ENCODE data around the gene GDI2.

DNA sequence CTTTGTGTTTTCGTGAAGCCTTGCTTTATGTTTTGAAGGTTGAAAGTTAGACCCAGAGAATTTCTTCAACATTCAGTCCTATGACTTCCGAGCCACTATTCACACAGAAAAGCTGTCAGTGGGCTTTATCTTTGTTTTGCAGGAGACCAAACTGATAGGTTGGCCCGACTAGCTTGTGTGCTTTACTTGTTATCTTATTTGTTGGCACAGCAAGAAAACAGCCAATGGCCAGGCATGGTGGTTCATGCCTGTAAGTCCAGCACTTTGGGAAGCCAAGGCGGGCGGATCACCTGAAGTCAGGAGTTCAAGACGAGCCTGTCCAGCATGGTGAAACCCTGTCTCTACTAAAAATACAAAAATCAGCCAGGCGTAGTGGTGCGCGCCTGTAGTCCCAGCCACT lies 16.0 kb upstream of the GDI2 start:
- TF ChIP-seq, protein P1, sequence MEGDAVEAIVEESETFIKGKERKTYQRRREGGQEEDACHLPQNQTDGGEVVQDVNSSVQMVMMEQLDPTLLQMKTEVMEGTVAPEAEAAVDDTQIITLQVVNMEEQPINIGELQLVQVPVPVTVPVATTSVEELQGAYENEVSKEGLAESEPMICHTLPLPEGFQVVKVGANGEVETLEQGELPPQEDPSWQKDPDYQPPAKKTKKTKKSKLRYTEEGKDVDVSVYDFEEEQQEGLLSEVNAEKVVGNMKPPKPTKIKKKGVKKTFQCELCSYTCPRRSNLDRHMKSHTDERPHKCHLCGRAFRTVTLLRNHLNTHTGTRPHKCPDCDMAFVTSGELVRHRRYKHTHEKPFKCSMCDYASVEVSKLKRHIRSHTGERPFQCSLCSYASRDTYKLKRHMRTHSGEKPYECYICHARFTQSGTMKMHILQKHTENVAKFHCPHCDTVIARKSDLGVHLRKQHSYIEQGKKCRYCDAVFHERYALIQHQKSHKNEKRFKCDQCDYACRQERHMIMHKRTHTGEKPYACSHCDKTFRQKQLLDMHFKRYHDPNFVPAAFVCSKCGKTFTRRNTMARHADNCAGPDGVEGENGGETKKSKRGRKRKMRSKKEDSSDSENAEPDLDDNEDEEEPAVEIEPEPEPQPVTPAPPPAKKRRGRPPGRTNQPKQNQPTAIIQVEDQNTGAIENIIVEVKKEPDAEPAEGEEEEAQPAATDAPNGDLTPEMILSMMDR (IDR thresholded peaks at IDR 0.05) = no peak
- TF ChIP-seq POLR2A (IDR thresholded peaks at IDR 0.05) = no peak
